K562 (cell line): ENCODE measurements around the gene OR2S2. TPM values are rescaled to one million over a fixed set of nuclear protein-coding genes. Genes with fewer than 3 reads are reported as not detected.
A peak's percentile ranks its signal among the peaks of the same experiment; 100 is the strongest.

Source experiments
- CXXC5 ChIP-seq: fragments of 250-450 bp; sonication (Bioruptor Pico); IDR thresholded peaks from 2 replicates; pipeline ENCODE4 v1.8.0; 2022; ENCODE audit warnings: inconsistent platforms, mild to moderate bottlenecking, moderate library complexity
- JUND ChIP-seq, 2 experiments: IDR thresholded peaks; 2 replicates in 1 of 2; 3 replicates in 1 of 2; pipeline ENCODE4 v1.6.1; 2011; ENCODE audit warnings: borderline replicate concordance in 2 of 2, low read depth in 2 of 2, low read length in 2 of 2, improper control_type of control experiment in 1 of 2, missing biosample characterization in 1 of 2, missing genetic modification characterization in 1 of 2, missing genetic modification reagents in 1 of 2
- MIER1 ChIP-seq: fragments of 450-650 bp; IDR thresholded peaks from 2 replicates; pipeline ENCODE4 v1.6.1; 2016; ENCODE audit warnings: antibody characterized with exemption, mild to moderate bottlenecking, low read depth
- OTX1 ChIP-seq: fragments of 450-650 bp; formaldehyde crosslinking; IDR thresholded peaks from 2 replicates; pipeline ENCODE4 v1.4.0; 2022; ENCODE audit warnings: mild to moderate bottlenecking
- RAD21 ChIP-seq, 2 experiments: fragments of 250-450 bp in 1 of 2; fragments of 450-650 bp in 1 of 2; sonication (Bioruptor Pico) in 1 of 2; formaldehyde crosslinking in 1 of 2; IDR thresholded peaks in 1 of 2; conservative IDR thresholded peaks in 1 of 2; 2 replicates each; pipeline versions ENCODE4 v1.4.0 to v1.8.0; 2020 to 2022; ENCODE audit warnings: mild to moderate bottlenecking in 2 of 2, moderate library complexity in 1 of 2
- RB1 ChIP-seq: fragments of 450-650 bp; IDR thresholded peaks from 2 replicates; pipeline ENCODE4 v1.6.1; 2017; ENCODE audit warnings: low read depth, mild to moderate bottlenecking
- SRSF7 ChIP-seq: fragments of 200-400 bp; formaldehyde crosslinking; optimal IDR thresholded peaks from 2 replicates; pipeline ENCODE3; 2017; ENCODE audit warnings: mild to moderate bottlenecking, low read depth, low read length
- TRIM24 ChIP-seq, 2 experiments: fragments of 450-650 bp; IDR thresholded peaks; 2 replicates each; pipeline ENCODE4 v1.6.1; 2016
- polyA plus RNA-seq, 8 experiments: library from polyadenylated mRNA; depleted of rRNA in 4 of 8; stranded (reverse) in 5 of 8; unstranded in 3 of 8; fragments of >200 nt; fragmentation: Nextera tagmentation in 2 of 8; fragmentation: Illumina TruSeq in 1 of 8; extraction: Ambion mirVana in 2 of 8; extraction: Trizol in 1 of 8; gene quantifications; 2 replicates each; pipeline versions ENCODE4 v1.2.1 to v1.2.3, GENCODE V29; 2011 to 2014; ENCODE audit warnings: inconsistent platforms in 1 of 8, missing spikeins in 1 of 8
- total RNA-seq, 7 experiments: library from RNA; depleted of rRNA in 6 of 7; stranded (reverse); fragments of >200 nt in 6 of 7; fragmentation: Illumina TruSeq in 2 of 7; extraction: Trizol in 2 of 7; gene quantifications; 2 replicates each; pipeline versions ENCODE4 v1.2.1 to v1.2.3, GENCODE V29; 2011 to 2021; ENCODE audit warnings: low replicate concordance in 1 of 7
- TF ChIP-seq, protein P1 (sequence below): fragments of 450-650 bp; IDR thresholded peaks from 2 replicates; pipeline ENCODE4 v1.6.1; 2016
- TF ChIP-seq, protein P2 (sequence below), 2 experiments: fragments of 150-350 bp in 1 of 2; IDR thresholded peaks; 2 replicates each; pipeline ENCODE4 v1.6.1; 2012 to 2016; ENCODE audit warnings: low read depth in 2 of 2, low read length in 2 of 2, mild to moderate bottlenecking in 1 of 2, moderate library complexity in 1 of 2
- TF ChIP-seq, protein P3 (sequence below): fragments of 450-650 bp; IDR thresholded peaks from 2 replicates; pipeline ENCODE4 v1.7.1; 2018; ENCODE audit warnings: mild to moderate bottlenecking, low read depth; ENCODE audit not compliant: partially characterized antibody
- TF ChIP-seq, protein P4 (sequence below): fragments of 250-450 bp; sonication (Bioruptor Pico); IDR thresholded peaks from 2 replicates; pipeline ENCODE4 v1.8.0; 2021; ENCODE audit warnings: moderate library complexity, mild to moderate bottlenecking, inconsistent platforms
- TF ChIP-seq, protein P5 (sequence below): fragments of 450-650 bp; formaldehyde crosslinking; IDR thresholded peaks from 2 replicates; pipeline ENCODE4 v1.4.0; 2022; ENCODE audit warnings: mild to moderate bottlenecking, moderate library complexity
- TF ChIP-seq, protein P6 (sequence below): fragments of 150-350 bp; conservative IDR thresholded peaks from 2 replicates; pipeline ENCODE4 v1.6.1; 2014; ENCODE audit warnings: low read length

The OR2S2 gene
- total and polyA plus RNA-seq, 9 of the 15 experiments (the other 6 are each of a cell fraction or from before 2014, with no cell fraction given), result not detected

DNA sequence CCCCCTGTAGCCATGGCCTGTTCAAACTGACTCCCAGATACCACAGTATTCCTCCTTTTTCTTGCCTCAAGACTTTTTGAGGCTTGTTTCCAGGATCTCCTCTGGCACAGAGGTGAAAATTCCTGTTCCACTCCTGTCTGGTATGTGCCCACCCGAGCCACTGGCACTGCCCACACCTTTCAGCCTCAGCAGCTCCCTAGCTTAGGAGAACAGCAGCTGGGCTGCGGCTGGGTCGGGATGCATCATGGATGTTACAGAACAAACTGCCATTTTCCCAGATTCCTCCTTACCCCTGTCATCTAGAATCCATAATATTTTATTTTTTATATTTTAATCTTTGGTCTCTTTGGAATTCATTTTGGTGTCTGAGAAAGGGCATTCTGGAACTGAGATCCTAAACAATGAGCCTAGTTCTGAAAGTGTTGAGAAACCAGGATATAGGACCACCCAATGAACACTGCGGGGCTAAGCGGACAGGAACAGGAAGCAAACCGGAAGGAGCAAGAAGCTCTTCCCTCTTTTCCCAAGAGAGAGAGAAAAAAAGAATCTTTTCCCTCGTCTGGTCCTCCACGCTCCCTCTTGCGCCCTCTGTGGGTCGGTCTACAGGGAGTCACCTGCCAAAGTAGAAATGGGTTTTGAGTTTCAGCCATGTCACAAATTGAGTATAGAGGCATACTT is 12.5 kb downstream of the OR2S2 start (continued):
- TF ChIP-seq, protein P1, sequence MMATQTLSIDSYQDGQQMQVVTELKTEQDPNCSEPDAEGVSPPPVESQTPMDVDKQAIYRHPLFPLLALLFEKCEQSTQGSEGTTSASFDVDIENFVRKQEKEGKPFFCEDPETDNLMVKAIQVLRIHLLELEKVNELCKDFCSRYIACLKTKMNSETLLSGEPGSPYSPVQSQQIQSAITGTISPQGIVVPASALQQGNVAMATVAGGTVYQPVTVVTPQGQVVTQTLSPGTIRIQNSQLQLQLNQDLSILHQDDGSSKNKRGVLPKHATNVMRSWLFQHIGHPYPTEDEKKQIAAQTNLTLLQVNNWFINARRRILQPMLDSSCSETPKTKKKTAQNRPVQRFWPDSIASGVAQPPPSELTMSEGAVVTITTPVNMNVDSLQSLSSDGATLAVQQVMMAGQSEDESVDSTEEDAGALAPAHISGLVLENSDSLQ, result peak; percentile 23; the same call in 1 of the 2 replicates
- TF ChIP-seq RB1 (peak; percentile 29; the same call in 1 of the 2 replicates), CXXC5 (CRISPR knock-in tag) (peak; percentile 35; the same call in 1 of the 2 replicates), SRSF7 (no peak), MIER1 (no peak), TRIM24 (IDR thresholded peaks at IDR 0.05) (0 out of 4 replicates have a peak, but pooled peaks of 1 of the 2 experiments have one; percentile 6), RAD21 (CRISPR knock-in tag; conservative IDR thresholded peaks at IDR 0.05 in 1 of 2, IDR thresholded peaks at IDR 0.05 in 1 of 2) (peak; percentile 76 to 79), OTX1 (CRISPR knock-in tag) (no peak), JUND (IDR thresholded peaks at IDR 0.05; ENCODE audit: borderline replicate concordance, low read depth, low read length) (peak; percentile 22; the same call in 1 of the 2 replicates), JUND (tag; IDR thresholded peaks at IDR 0.05; ENCODE audit: borderline replicate concordance, low read depth, low read length) (no peak; the same call in 2 of the 3 replicates)
- TF ChIP-seq, protein P2, sequence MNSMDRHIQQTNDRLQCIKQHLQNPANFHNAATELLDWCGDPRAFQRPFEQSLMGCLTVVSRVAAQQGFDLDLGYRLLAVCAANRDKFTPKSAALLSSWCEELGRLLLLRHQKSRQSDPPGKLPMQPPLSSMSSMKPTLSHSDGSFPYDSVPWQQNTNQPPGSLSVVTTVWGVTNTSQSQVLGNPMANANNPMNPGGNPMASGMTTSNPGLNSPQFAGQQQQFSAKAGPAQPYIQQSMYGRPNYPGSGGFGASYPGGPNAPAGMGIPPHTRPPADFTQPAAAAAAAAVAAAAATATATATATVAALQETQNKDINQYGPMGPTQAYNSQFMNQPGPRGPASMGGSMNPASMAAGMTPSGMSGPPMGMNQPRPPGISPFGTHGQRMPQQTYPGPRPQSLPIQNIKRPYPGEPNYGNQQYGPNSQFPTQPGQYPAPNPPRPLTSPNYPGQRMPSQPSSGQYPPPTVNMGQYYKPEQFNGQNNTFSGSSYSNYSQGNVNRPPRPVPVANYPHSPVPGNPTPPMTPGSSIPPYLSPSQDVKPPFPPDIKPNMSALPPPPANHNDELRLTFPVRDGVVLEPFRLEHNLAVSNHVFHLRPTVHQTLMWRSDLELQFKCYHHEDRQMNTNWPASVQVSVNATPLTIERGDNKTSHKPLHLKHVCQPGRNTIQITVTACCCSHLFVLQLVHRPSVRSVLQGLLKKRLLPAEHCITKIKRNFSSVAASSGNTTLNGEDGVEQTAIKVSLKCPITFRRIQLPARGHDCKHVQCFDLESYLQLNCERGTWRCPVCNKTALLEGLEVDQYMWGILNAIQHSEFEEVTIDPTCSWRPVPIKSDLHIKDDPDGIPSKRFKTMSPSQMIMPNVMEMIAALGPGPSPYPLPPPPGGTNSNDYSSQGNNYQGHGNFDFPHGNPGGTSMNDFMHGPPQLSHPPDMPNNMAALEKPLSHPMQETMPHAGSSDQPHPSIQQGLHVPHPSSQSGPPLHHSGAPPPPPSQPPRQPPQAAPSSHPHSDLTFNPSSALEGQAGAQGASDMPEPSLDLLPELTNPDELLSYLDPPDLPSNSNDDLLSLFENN (IDR thresholded peaks at IDR 0.05; ENCODE audit: low read depth in 2 of 2, low read length in 2 of 2), result no peak
- TF ChIP-seq, protein P3, sequence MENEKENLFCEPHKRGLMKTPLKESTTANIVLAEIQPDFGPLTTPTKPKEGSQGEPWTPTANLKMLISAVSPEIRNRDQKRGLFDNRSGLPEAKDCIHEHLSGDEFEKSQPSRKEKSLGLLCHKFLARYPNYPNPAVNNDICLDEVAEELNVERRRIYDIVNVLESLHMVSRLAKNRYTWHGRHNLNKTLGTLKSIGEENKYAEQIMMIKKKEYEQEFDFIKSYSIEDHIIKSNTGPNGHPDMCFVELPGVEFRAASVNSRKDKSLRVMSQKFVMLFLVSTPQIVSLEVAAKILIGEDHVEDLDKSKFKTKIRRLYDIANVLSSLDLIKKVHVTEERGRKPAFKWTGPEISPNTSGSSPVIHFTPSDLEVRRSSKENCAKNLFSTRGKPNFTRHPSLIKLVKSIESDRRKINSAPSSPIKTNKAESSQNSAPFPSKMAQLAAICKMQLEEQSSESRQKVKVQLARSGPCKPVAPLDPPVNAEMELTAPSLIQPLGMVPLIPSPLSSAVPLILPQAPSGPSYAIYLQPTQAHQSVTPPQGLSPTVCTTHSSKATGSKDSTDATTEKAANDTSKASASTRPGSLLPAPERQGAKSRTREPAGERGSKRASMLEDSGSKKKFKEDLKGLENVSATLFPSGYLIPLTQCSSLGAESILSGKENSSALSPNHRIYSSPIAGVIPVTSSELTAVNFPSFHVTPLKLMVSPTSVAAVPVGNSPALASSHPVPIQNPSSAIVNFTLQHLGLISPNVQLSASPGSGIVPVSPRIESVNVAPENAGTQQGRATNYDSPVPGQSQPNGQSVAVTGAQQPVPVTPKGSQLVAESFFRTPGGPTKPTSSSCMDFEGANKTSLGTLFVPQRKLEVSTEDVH, result peak; percentile 69
- TF ChIP-seq, protein P4, sequence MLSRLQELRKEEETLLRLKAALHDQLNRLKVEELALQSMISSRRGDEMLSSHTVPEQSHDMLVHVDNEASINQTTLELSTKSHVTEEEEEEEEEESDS (CRISPR knock-in tag), result no peak
- TF ChIP-seq, protein P5, sequence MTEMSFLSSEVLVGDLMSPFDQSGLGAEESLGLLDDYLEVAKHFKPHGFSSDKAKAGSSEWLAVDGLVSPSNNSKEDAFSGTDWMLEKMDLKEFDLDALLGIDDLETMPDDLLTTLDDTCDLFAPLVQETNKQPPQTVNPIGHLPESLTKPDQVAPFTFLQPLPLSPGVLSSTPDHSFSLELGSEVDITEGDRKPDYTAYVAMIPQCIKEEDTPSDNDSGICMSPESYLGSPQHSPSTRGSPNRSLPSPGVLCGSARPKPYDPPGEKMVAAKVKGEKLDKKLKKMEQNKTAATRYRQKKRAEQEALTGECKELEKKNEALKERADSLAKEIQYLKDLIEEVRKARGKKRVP (CRISPR knock-in tag), result no peak
- TF ChIP-seq, protein P6, sequence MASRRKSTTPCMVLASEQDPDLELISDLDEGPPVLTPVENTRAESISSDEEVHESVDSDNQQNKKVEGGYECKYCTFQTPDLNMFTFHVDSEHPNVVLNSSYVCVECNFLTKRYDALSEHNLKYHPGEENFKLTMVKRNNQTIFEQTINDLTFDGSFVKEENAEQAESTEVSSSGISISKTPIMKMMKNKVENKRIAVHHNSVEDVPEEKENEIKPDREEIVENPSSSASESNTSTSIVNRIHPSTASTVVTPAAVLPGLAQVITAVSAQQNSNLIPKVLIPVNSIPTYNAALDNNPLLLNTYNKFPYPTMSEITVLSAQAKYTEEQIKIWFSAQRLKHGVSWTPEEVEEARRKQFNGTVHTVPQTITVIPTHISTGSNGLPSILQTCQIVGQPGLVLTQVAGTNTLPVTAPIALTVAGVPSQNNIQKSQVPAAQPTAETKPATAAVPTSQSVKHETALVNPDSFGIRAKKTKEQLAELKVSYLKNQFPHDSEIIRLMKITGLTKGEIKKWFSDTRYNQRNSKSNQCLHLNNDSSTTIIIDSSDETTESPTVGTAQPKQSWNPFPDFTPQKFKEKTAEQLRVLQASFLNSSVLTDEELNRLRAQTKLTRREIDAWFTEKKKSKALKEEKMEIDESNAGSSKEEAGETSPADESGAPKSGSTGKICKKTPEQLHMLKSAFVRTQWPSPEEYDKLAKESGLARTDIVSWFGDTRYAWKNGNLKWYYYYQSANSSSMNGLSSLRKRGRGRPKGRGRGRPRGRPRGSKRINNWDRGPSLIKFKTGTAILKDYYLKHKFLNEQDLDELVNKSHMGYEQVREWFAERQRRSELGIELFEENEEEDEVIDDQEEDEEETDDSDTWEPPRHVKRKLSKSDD, result no peak
